Common myeloid progenitor, CD34-positive (primary cell): Measurements from ENCODE around the gene AMMECR1.
"Not testable (repeated sequence)": the region's sequence is repeated elsewhere in the genome, so short reads cannot be mapped to it uniquely, and the experiment has no call there.

Source experiments
- CTCF ChIA-PET: fragments of 350-600 bp; sonication (Branson Sonifier 250); formaldehyde crosslinking; loops from one replicate; lab custom pipeline; 2021; ENCODE audit warnings: antibody characterized with exemption; lab: Charles Lee
- POLR2A ChIA-PET: fragments of 350-600 bp; sonication (Branson Sonifier 250); formaldehyde crosslinking; loops from one replicate; lab custom pipeline; 2021; ENCODE audit warnings: antibody characterized with exemption; lab: Charles Lee
- DNase-seq, 3 donors: peaks; one replicate each; pipeline versions ENCODE4 v3.0.0 to v3.0.0-alpha.2; 2013
- H3K27ac ChIP-seq, 2 experiments: 1 replicate in 1 of 2; 2 replicates in 1 of 2; pipeline ENCODE4 v1.7.0; 2013; ENCODE audit warnings: inconsistent platforms in 2 of 2, low read length in 2 of 2, mild to moderate bottlenecking in 2 of 2, low read depth in 1 of 2, moderate library complexity in 1 of 2; ENCODE audit not compliant: severe bottlenecking in 2 of 2, insufficient read depth in 1 of 2, poor library complexity in 1 of 2
- H3K27me3 ChIP-seq, 5 experiments: replicated peaks in 2 of 5; 1 replicate in 3 of 5; 2 replicates in 2 of 5; pipeline versions ENCODE4 v1.6.1 to v1.7.0; 2013; ENCODE audit warnings: low read length in 4 of 5, mild to moderate bottlenecking in 2 of 5, moderate library complexity in 2 of 5, inconsistent platforms in 1 of 5; ENCODE audit not compliant: insufficient read depth in 5 of 5, control insufficient read depth in 4 of 5
- H3K36me3 ChIP-seq, 4 experiments: 1 replicate in 2 of 4; 2 replicates in 2 of 4; pipeline versions ENCODE4 v1.6.1 to v1.7.0; 2013; ENCODE audit warnings: low read length in 3 of 4, control low read depth in 1 of 4, mild to moderate bottlenecking in 1 of 4; ENCODE audit not compliant: control insufficient read depth in 4 of 4, insufficient read depth in 4 of 4
- H3K4me1 ChIP-seq, 4 experiments: 1 replicate in 3 of 4; 2 replicates in 1 of 4; pipeline versions ENCODE4 v1.6.1 to v1.7.1; 2013; ENCODE audit warnings: low read length in 3 of 4, mild to moderate bottlenecking in 3 of 4, control low read depth in 1 of 4, inconsistent platforms in 1 of 4, moderate library complexity in 1 of 4; ENCODE audit not compliant: control insufficient read depth in 4 of 4, insufficient read depth in 4 of 4; ENCODE audit errors: control extremely low read depth in 1 of 4
- H3K4me3 ChIP-seq, 7 experiments: 1 replicate in 4 of 7; 2 replicates in 3 of 7; pipeline versions ENCODE4 v1.5.1 to v1.7.0; 2013; ENCODE audit warnings: mild to moderate bottlenecking in 7 of 7, low read length in 6 of 7, moderate library complexity in 6 of 7, inconsistent platforms in 2 of 7, low read depth in 2 of 7, control low read depth in 1 of 7; ENCODE audit not compliant: insufficient read depth in 4 of 7, control insufficient read depth in 1 of 7; ENCODE audit errors: extremely low read depth in 1 of 7
- H3K9me3 ChIP-seq, 5 experiments: 1 replicate in 4 of 5; 2 replicates in 1 of 5; pipeline versions ENCODE4 v1.6.1 to v1.7.1; 2013; ENCODE audit warnings: low read length in 4 of 5, mild to moderate bottlenecking in 2 of 5, inconsistent platforms in 1 of 5, low read depth in 1 of 5, moderate library complexity in 1 of 5; ENCODE audit not compliant: control insufficient read depth in 4 of 5, insufficient read depth in 2 of 5; ENCODE audit errors: control extremely low read depth in 1 of 5
- WGBS: methylation state at CpG from one replicate; pipeline ENCODE4 v1.1.5; 2013; ENCODE audit not compliant: insufficient coverage; 5-methylcytosine and 5-hydroxymethylcytosine counted together

AMMECR1 gene

GRCh38 chrX:110251526-110251925, 66.4 kb downstream of the AMMECR1 start:
- no peaks in the 10 kb centered on the region for H3K4me1 ChIP-seq
- H3K27ac ChIP-seq = no peak overlapping the region
- 80% methylated on average over 1 of the region's 1 CpG for WGBS
- DNase-seq = peak in 1 of 3 donors; percentile 26
- H3K4me3 ChIP-seq = no peak overlapping the region
- no peaks in the 10 kb centered on the region for H3K9me3 ChIP-seq
- H3K27me3 ChIP-seq = peaks cover 0 to 4% (median 0%) of the 10 kb centered on the region in 5 experiments
- H3K36me3 ChIP-seq = no peaks in the 10 kb centered on the region
- CTCF ChIA-PET = no interaction called here
- POLR2A ChIA-PET = no interaction called here

DNA sequence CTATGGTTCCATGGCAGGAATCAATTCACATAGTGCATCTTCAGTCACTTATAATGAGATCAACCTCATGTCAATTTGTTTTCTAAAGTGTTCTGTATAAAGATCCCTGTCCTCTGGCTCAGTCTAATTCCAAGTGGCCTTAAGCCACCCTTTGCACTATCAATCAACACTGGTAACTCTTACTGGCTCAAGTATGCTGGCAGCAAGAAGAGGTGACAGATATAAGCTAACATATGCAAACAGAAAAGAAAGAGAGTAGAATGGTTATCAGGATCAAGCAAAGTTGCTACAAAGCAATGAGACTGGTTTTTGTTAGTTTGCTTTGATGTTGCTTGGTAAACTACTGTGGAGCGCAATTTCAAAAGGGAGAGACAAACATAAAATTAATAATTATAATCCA, 67.0 kb downstream of the AMMECR1 start:
- no peak overlapping the region for H3K4me3 ChIP-seq
- POLR2A ChIA-PET = no interaction called here
- DNase-seq = no peak
- H3K27ac ChIP-seq = no peak overlapping the region
- no peaks in the 10 kb centered on the region for H3K4me1 ChIP-seq
- no peaks in the 10 kb centered on the region for H3K36me3 ChIP-seq
- H3K27me3 ChIP-seq = peaks cover 0 to 4% (median 0%) of the 10 kb centered on the region in 5 experiments
- no CpG with 5 or more reads among the region's 1 CpG for WGBS
- CTCF ChIA-PET = no interaction called here
- no peaks in the 10 kb centered on the region for H3K9me3 ChIP-seq

DNA sequence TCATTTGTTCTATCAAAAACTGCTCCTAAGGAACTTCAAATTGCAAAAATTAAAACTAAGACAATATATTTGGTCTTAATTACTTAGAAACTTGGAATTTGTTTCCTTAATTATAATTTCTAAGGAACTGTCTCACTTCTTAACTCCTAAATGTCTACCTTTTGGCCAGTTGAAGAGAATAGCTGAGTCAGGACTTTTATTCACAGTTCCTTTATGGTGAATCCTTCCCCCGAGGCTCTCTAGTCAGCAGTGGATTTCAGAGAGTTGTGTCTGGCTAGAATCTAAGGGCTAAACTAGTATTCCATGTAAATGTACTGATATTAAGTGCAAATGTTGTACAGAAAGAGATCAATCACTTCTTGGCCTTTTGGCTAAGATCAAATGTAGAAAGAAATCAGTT, 69.3 kb downstream of the AMMECR1 start:
- ChIA-PET CTCF (no interaction called here), POLR2A (no interaction called here)
- DNase-seq = no peak
- Histone ChIP-seq H3K9me3 (no peaks in the 10 kb centered on the region), H3K27ac (no peak overlapping the region), H3K36me3 (no peaks in the 10 kb centered on the region), H3K4me3 (no peak overlapping the region), H3K27me3 (peaks cover 0 to 4% (median 0%) of the 10 kb centered on the region in 5 experiments), H3K4me1 (no peaks in the 10 kb centered on the region)
- 80% methylated on average over 1 of the region's 1 CpG for WGBS

- no peak overlapping the region for H3K27ac ChIP-seq
- no peak overlapping the region for H3K4me3 ChIP-seq
- DNase-seq = no peak
- no peaks in the 10 kb centered on the region for H3K27me3 ChIP-seq
- POLR2A ChIA-PET = no interaction called here
- no peaks in the 10 kb centered on the region for H3K4me1 ChIP-seq
- no peaks in the 10 kb centered on the region for H3K9me3 ChIP-seq
- no peaks in the 10 kb centered on the region for H3K36me3 ChIP-seq
- CTCF ChIA-PET = no interaction called here
Measured at GRCh38 chrX:110245011-110245410, 72.9 kb downstream of the AMMECR1 start.

DNA sequence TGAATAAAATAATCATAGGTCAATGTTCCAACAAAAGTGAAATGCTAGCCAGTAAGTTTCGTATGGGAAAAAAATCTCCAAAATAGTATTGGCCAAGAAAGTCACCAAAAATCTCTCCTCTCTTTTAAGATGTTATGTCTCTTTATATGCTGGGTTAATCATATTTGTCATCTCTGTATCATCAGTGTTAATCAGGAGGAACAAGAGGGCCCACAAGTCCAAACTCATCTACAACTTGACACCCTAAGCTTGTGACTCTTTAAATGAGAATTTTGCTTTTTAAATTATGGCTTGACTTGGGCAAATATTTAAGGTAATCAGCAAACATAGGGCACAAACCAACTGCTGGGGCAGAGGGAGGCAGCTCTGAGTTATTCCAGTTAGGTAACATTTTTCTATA, 75.5 kb downstream of the AMMECR1 start:
- CTCF ChIA-PET = no interaction called here
- Histone ChIP-seq H3K9me3 (no peaks in the 10 kb centered on the region), H3K27ac (no peak overlapping the region), H3K4me3 (no peak overlapping the region), H3K27me3 (no peaks in the 10 kb centered on the region), H3K36me3 (no peaks in the 10 kb centered on the region), H3K4me1 (no peaks in the 10 kb centered on the region)
- DNase-seq = no peak
- POLR2A ChIA-PET = no interaction called here
- no CpG with 5 or more reads among the region's 1 CpG for WGBS

GRCh38 chrX:110241816-110242215, 76.1 kb downstream of the AMMECR1 start:
- POLR2A ChIA-PET = no interaction called here
- no peak for DNase-seq
- no peak overlapping the region for H3K27ac ChIP-seq
- no peaks in the 10 kb centered on the region for H3K27me3 ChIP-seq
- CTCF ChIA-PET = no interaction called here
- no peaks in the 10 kb centered on the region for H3K4me1 ChIP-seq
- no peaks in the 10 kb centered on the region for H3K9me3 ChIP-seq
- no peaks in the 10 kb centered on the region for H3K36me3 ChIP-seq
- no CpG with 5 or more reads among the region's 1 CpG for WGBS
- no peak overlapping the region for H3K4me3 ChIP-seq

DNA sequence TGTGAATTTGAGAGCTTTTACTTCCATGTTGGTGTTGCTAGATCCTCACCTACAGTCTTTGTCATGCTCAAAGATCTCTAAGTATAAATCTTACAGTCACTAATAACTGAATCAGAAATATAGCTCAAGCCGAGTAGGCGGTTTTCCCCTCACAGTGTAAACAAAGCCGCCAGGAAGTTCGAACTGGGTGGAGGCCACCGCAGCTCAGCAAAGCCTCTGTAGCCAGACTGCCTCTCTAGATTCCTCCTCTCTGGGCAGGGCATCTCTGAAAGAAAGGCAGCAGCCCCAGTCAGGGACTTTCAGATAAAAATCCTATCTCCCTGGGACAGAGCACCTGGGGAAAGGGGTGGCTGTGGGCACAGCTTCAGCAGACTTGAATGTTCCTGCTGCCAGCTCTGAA, 79.6 kb downstream of the AMMECR1 start:
- H3K36me3 ChIP-seq, H3K9me3 ChIP-seq, POLR2A ChIA-PET, H3K27ac ChIP-seq, H3K27me3 ChIP-seq, H3K4me3 ChIP-seq, CTCF ChIA-PET, DNase-seq, H3K4me1 ChIP-seq: not testable (repeated sequence)
- WGBS = 95% methylated on average over 3 of the region's 5 CpGs
